Tibial nerve (tissue), 3 donors: ENCODE results near the gene ZNF80.

Experiments used
- CTCF ChIP-seq, 5 experiments: fragments of 200-600 bp in 3 of 5; fragments of 450-650 bp in 2 of 5; sonication (generic) in 3 of 5; IDR thresholded peaks; one replicate each; pipeline ENCODE4 v1.5.1; 2016 to 2019; ENCODE audit warnings: antibody characterized with exemption in 5 of 5, mild to moderate bottlenecking in 3 of 5, moderate library complexity in 2 of 5
- POLR2A ChIP-seq, 2 donors: fragments of 450-650 bp; IDR thresholded peaks; one replicate each; pipeline ENCODE4 v1.6.1; 2017; ENCODE audit warnings: antibody characterized with exemption in 2 of 2, mild to moderate bottlenecking in 2 of 2, moderate library complexity in 2 of 2

- TF ChIP-seq POLR2A (IDR thresholded peaks at IDR 0.05) (no peak), CTCF (IDR thresholded peaks at IDR 0.05) (no peak)
These were observed 24.7 kb downstream of the ZNF80 start for GRCh38 chr3:114212646-114213045.
